ENCODE measurements around the gene TMOD2. TPM values are rescaled to one million over a fixed set of nuclear protein-coding genes. Genes with fewer than 3 reads are reported as not detected.
A peak's percentile ranks its signal among the peaks of the same experiment; 100 is the strongest.

The TMOD2 gene
- total RNA-seq, 1 donor from 2014 or later, result 8.4 TPM

GRCh38 chr15:51735228-51736010 lies 16.0 kb upstream of the TMOD2 start:
- Histone ChIP-seq H3K9ac (ENCODE audit: low read depth in 1 of 3, low read length in 3 of 3) (peak overlapping the region in 1 of 3 donors; percentile 60), H3K27ac (ENCODE audit: low read depth, low read length) (no peak overlapping the region), H3K4me3 (ENCODE audit: low read length in 3 of 3) (no peak overlapping the region), H3K36me3 (ENCODE audit: control insufficient read depth in 3 of 3, insufficient read depth in 3 of 3, low read length in 3 of 3) (no peaks in the 10 kb centered on the region), H3K9me3 (ENCODE audit: control insufficient read depth in 3 of 3, low read length in 3 of 3) (no peaks in the 10 kb centered on the region), H3K27me3 (ENCODE audit: control insufficient read depth in 3 of 3, insufficient read depth in 3 of 3, low read length in 3 of 3) (no peaks in the 10 kb centered on the region), H3K4me1 (ENCODE audit: control insufficient read depth in 3 of 3, insufficient read depth in 3 of 3, low read length in 3 of 3) (peaks cover 28 to 58% (median 37%) of the 10 kb centered on the region in 3 donors)

GRCh38 chr15:51736069-51736468 lies 15.3 kb upstream of the TMOD2 start:
- Histone ChIP-seq H3K9ac (ENCODE audit: low read depth in 1 of 3, low read length in 3 of 3) (peak overlapping the region in 2 of 3 donors; percentile 60 to 71), H3K36me3 (ENCODE audit: control insufficient read depth in 3 of 3, insufficient read depth in 3 of 3, low read length in 3 of 3) (no peaks in the 10 kb centered on the region), H3K4me3 (ENCODE audit: low read length in 3 of 3) (peak overlapping the region; percentile 45 to 80 (median 79)), H3K27me3 (ENCODE audit: control insufficient read depth in 3 of 3, insufficient read depth in 3 of 3, low read length in 3 of 3) (no peaks in the 10 kb centered on the region), H3K4me1 (ENCODE audit: control insufficient read depth in 3 of 3, insufficient read depth in 3 of 3, low read length in 3 of 3) (peaks cover 25 to 51% (median 36%) of the 10 kb centered on the region in 3 donors), H3K27ac (ENCODE audit: low read depth, low read length) (peak overlapping the region; percentile 46), H3K9me3 (ENCODE audit: control insufficient read depth in 3 of 3, low read length in 3 of 3) (no peaks in the 10 kb centered on the region)

GRCh38 chr15:51736751-51737521 lies 14.5 kb upstream of the TMOD2 start:
- Histone ChIP-seq H3K27me3 (ENCODE audit: control insufficient read depth in 3 of 3, insufficient read depth in 3 of 3, low read length in 3 of 3) (no peaks in the 10 kb centered on the region), H3K4me1 (ENCODE audit: control insufficient read depth in 3 of 3, insufficient read depth in 3 of 3, low read length in 3 of 3) (peaks cover 24 to 44% (median 27%) of the 10 kb centered on the region in 3 donors), H3K36me3 (ENCODE audit: control insufficient read depth in 3 of 3, insufficient read depth in 3 of 3, low read length in 3 of 3) (no peaks in the 10 kb centered on the region), H3K9me3 (ENCODE audit: control insufficient read depth in 3 of 3, low read length in 3 of 3) (no peaks in the 10 kb centered on the region), H3K27ac (ENCODE audit: low read depth, low read length) (peak overlapping the region; percentile 46), H3K9ac (ENCODE audit: low read depth in 1 of 3, low read length in 3 of 3) (peak overlapping the region; percentile 35 to 86 (median 60)), H3K4me3 (ENCODE audit: low read length in 3 of 3) (peak overlapping the region; percentile 79 to 84 (median 80))

- Histone ChIP-seq H3K36me3 (ENCODE audit: control insufficient read depth in 3 of 3, insufficient read depth in 3 of 3, low read length in 3 of 3) (no peaks in the 10 kb centered on the region), H3K27ac (ENCODE audit: low read depth, low read length) (peak within 1 kb of the TSS; percentile 55), H3K9me3 (ENCODE audit: control insufficient read depth in 3 of 3, low read length in 3 of 3) (no peaks in the 10 kb centered on the region), H3K4me3 (ENCODE audit: low read length in 3 of 3) (peak within 1 kb of the TSS; percentile 79 to 84 (median 80)), H3K4me1 (ENCODE audit: control insufficient read depth in 3 of 3, insufficient read depth in 3 of 3, low read length in 3 of 3) (peaks cover 17 to 36% (median 21%) of the 10 kb centered on the region in 3 donors), H3K27me3 (ENCODE audit: control insufficient read depth in 3 of 3, insufficient read depth in 3 of 3, low read length in 3 of 3) (no peaks in the 10 kb centered on the region), H3K9ac (ENCODE audit: low read depth in 1 of 3, low read length in 3 of 3) (peak within 1 kb of the TSS; percentile 60 to 86 (median 76))
These were observed 13.7 kb upstream of the TMOD2 start, which contains the start of gene LYSMD2 for GRCh38 chr15:51737522-51738305. LYSMD2 (minus strand) TSS chr15:51737655; CDS start chr15:51737622, 33 bp downstream.

GRCh38 chr15:51738553-51738952 lies 12.8 kb upstream of the TMOD2 start:
- Histone ChIP-seq H3K4me3 (ENCODE audit: low read length in 3 of 3) (no peak overlapping the region), H3K36me3 (ENCODE audit: control insufficient read depth in 3 of 3, insufficient read depth in 3 of 3, low read length in 3 of 3) (no peaks in the 10 kb centered on the region), H3K27ac (ENCODE audit: low read depth, low read length) (peak overlapping the region; percentile 55)

GRCh38 chr15:51739061-51739712 lies 12.2 kb upstream of the TMOD2 start:
- Histone ChIP-seq H3K36me3 (ENCODE audit: control insufficient read depth in 3 of 3, insufficient read depth in 3 of 3, low read length in 3 of 3) (no peaks in the 10 kb centered on the region), H3K9me3 (ENCODE audit: control insufficient read depth in 3 of 3, low read length in 3 of 3) (no peaks in the 10 kb centered on the region), H3K27me3 (ENCODE audit: control insufficient read depth in 3 of 3, insufficient read depth in 3 of 3, low read length in 3 of 3) (no peaks in the 10 kb centered on the region), H3K4me1 (ENCODE audit: control insufficient read depth in 3 of 3, insufficient read depth in 3 of 3, low read length in 3 of 3) (peaks cover 14 to 24% (median 19%) of the 10 kb centered on the region in 3 donors), H3K27ac (ENCODE audit: low read depth, low read length) (no peak overlapping the region), H3K4me3 (ENCODE audit: low read length in 3 of 3) (no peak overlapping the region), H3K9ac (ENCODE audit: low read depth in 1 of 3, low read length in 3 of 3) (no peak overlapping the region)

More at GRCh38 chr15:51738553-51738952, 12.8 kb upstream of the TMOD2 start:
- H3K27me3 ChIP-seq (ENCODE audit: control insufficient read depth in 3 of 3, insufficient read depth in 3 of 3, low read length in 3 of 3), result no peaks in the 10 kb centered on the region
- no peaks in the 10 kb centered on the region for H3K9me3 ChIP-seq (ENCODE audit: control insufficient read depth in 3 of 3, low read length in 3 of 3)
- no peak overlapping the region for H3K9ac ChIP-seq (ENCODE audit: low read depth in 1 of 3, low read length in 3 of 3)
- H3K4me1 ChIP-seq (ENCODE audit: control insufficient read depth in 3 of 3, insufficient read depth in 3 of 3, low read length in 3 of 3), result peaks cover 17 to 30% (median 21%) of the 10 kb centered on the region in 3 donors

GRCh38 chr15:51749307-51749706 lies 2.1 kb upstream of the TMOD2 start:
- Histone ChIP-seq H3K9me3 (ENCODE audit: control insufficient read depth in 3 of 3, low read length in 3 of 3) (no peaks in the 10 kb centered on the region), H3K27me3 (ENCODE audit: control insufficient read depth in 3 of 3, insufficient read depth in 3 of 3, low read length in 3 of 3) (no peaks in the 10 kb centered on the region), H3K4me1 (ENCODE audit: control insufficient read depth in 3 of 3, insufficient read depth in 3 of 3, low read length in 3 of 3) (peaks cover 7 to 14% (median 13%) of the 10 kb centered on the region in 3 donors), H3K4me3 (ENCODE audit: low read length in 3 of 3) (no peak overlapping the region), H3K36me3 (ENCODE audit: control insufficient read depth in 3 of 3, insufficient read depth in 3 of 3, low read length in 3 of 3) (no peaks in the 10 kb centered on the region), H3K27ac (ENCODE audit: low read depth, low read length) (no peak overlapping the region), H3K9ac (ENCODE audit: low read depth in 1 of 3, low read length in 3 of 3) (no peak overlapping the region)

- Histone ChIP-seq H3K4me1 (ENCODE audit: control insufficient read depth in 3 of 3, insufficient read depth in 3 of 3, low read length in 3 of 3) (peaks cover 7 to 14% (median 13%) of the 10 kb centered on the region in 3 donors), H3K36me3 (ENCODE audit: control insufficient read depth in 3 of 3, insufficient read depth in 3 of 3, low read length in 3 of 3) (no peaks in the 10 kb centered on the region), H3K9me3 (ENCODE audit: control insufficient read depth in 3 of 3, low read length in 3 of 3) (no peaks in the 10 kb centered on the region), H3K4me3 (ENCODE audit: low read length in 3 of 3) (no peak overlapping the region), H3K27me3 (ENCODE audit: control insufficient read depth in 3 of 3, insufficient read depth in 3 of 3, low read length in 3 of 3) (no peaks in the 10 kb centered on the region), H3K27ac (ENCODE audit: low read depth, low read length) (no peak overlapping the region), H3K9ac (ENCODE audit: low read depth in 1 of 3, low read length in 3 of 3) (no peak overlapping the region)
These were observed 1.2 kb upstream of the TMOD2 start for GRCh38 chr15:51750186-51750585.

Data from skeletal muscle tissue (tissue), 4 donors.